Thymus (tissue), 11 donors: Measurements from ENCODE around the gene ARID1B. TPM values are rescaled to one million over a fixed set of nuclear protein-coding genes. Genes with fewer than 3 reads are reported as not detected.

ENCODE experiments used
- DNase-seq, 9 donors: peaks; one replicate each; pipeline ENCODE4 v3.0.0-alpha.2; 2013; ENCODE audit warnings: low spot score in 9 of 9, low read depth in 6 of 9, missing footprints in 1 of 9
- H3K27ac ChIP-seq, 2 donors: one replicate each; pipeline ENCODE4 v1.5.1; 2013; ENCODE audit warnings: control low read depth in 1 of 2, low read depth in 1 of 2, low read length in 1 of 2, mild to moderate bottlenecking in 1 of 2, moderate library complexity in 1 of 2
- H3K27me3 ChIP-seq, 2 donors: one replicate each; pipeline ENCODE4 v1.5.1; 2013; ENCODE audit warnings: low read length in 1 of 2; ENCODE audit not compliant: control insufficient read depth in 2 of 2, insufficient read depth in 1 of 2
- H3K36me3 ChIP-seq, 2 donors: one replicate each; pipeline ENCODE4 v1.5.1; 2013; ENCODE audit warnings: low read length in 1 of 2, mild to moderate bottlenecking in 1 of 2, moderate library complexity in 1 of 2; ENCODE audit not compliant: control insufficient read depth in 2 of 2, insufficient read depth in 2 of 2
- H3K4me1 ChIP-seq, 2 donors: one replicate each; pipeline ENCODE4 v1.5.1; 2013; ENCODE audit warnings: low read length in 2 of 2; ENCODE audit not compliant: control insufficient read depth in 2 of 2, insufficient read depth in 2 of 2
- H3K4me3 ChIP-seq, 2 donors: one replicate each; pipeline ENCODE4 v1.5.1; 2013; ENCODE audit warnings: low read length in 2 of 2, control low read depth in 1 of 2, mild to moderate bottlenecking in 1 of 2
- H3K9me3 ChIP-seq, 2 donors: one replicate each; pipeline ENCODE4 v1.5.1; 2013; ENCODE audit warnings: low read length in 1 of 2, mild to moderate bottlenecking in 1 of 2; ENCODE audit not compliant: control insufficient read depth in 2 of 2, insufficient read depth in 1 of 2
- WGBS: extraction: QIAGEN DNeasy Blood & Tissue Kit; methylation state at CpG from one replicate; pipeline ENCODE4 v1.1.7; 2013; 5-methylcytosine and 5-hydroxymethylcytosine counted together
- polyA plus RNA-seq: library from polyadenylated mRNA; stranded (reverse); fragments of 200-250 nt; gene quantifications from one replicate; pipeline ENCODE4 v1.2.3, GENCODE V29; 2013
- total RNA-seq: library from RNA; stranded (reverse); fragments of 120-200 nt; gene quantifications from one replicate; pipeline ENCODE4 v1.2.4, GENCODE V29; 2013
- donor health status: healthy.

ARID1B gene
- total and polyA plus RNA-seq, 2 donors = 24.0 to 26.5 TPM

GRCh38 chr6:156916130-156916801 lies 139.1 kb downstream of the ARID1B start:
- 73% methylated on average over 11 of the region's 11 CpGs for WGBS
- H3K4me3 ChIP-seq = no peak overlapping the region
- no peaks in the 10 kb centered on the region for H3K27me3 ChIP-seq
- no peaks in the 10 kb centered on the region for H3K9me3 ChIP-seq
- DNase-seq = no peak
- no peak overlapping the region for H3K27ac ChIP-seq
- peaks cover 4 to 14% of the 10 kb centered on the region in 2 donors for H3K4me1 ChIP-seq
- H3K36me3 ChIP-seq = peaks cover 0 to 4% of the 10 kb centered on the region in 2 donors

- H3K4me1 ChIP-seq = peaks cover 2 to 8% of the 10 kb centered on the region in 2 donors
- WGBS = 95% methylated on average over 5 of the region's 5 CpGs
Observed at GRCh38 chr6:156917213-156917612, 140.0 kb downstream of the ARID1B start.

GRCh38 chr6:156918647-156919046 lies 141.5 kb downstream of the ARID1B start:
- peaks cover 0 to 3% of the 10 kb centered on the region in 2 donors for H3K4me1 ChIP-seq
- H3K27me3 ChIP-seq = no peaks in the 10 kb centered on the region
- H3K27ac ChIP-seq = no peak overlapping the region
- no peaks in the 10 kb centered on the region for H3K9me3 ChIP-seq
- peaks cover 0 to 4% of the 10 kb centered on the region in 2 donors for H3K36me3 ChIP-seq
- DNase-seq = no peak
- no peak overlapping the region for H3K4me3 ChIP-seq
- 93% methylated on average over 7 of the region's 7 CpGs for WGBS

More at GRCh38 chr6:156917213-156917612, 140.0 kb downstream of the ARID1B start:
- H3K27me3 ChIP-seq = no peaks in the 10 kb centered on the region
- no peak overlapping the region for H3K27ac ChIP-seq
- no peaks in the 10 kb centered on the region for H3K9me3 ChIP-seq
- no peak for DNase-seq
- H3K36me3 ChIP-seq = peaks cover 0 to 4% of the 10 kb centered on the region in 2 donors
- H3K4me3 ChIP-seq = no peak overlapping the region

GRCh38 chr6:156919370-156919769 lies 142.2 kb downstream of the ARID1B start:
- peaks cover 0 to 3% of the 10 kb centered on the region in 2 donors for H3K4me1 ChIP-seq
- no peaks in the 10 kb centered on the region for H3K27me3 ChIP-seq
- peaks cover 0 to 4% of the 10 kb centered on the region in 2 donors for H3K36me3 ChIP-seq
- H3K27ac ChIP-seq = no peak overlapping the region
- 97% methylated on average over 2 of the region's 2 CpGs for WGBS
- no peaks in the 10 kb centered on the region for H3K9me3 ChIP-seq
- no peak overlapping the region for H3K4me3 ChIP-seq
- no peak for DNase-seq

GRCh38 chr6:156919814-156920369 lies 142.7 kb downstream of the ARID1B start:
- H3K4me3 ChIP-seq = no peak overlapping the region
- DNase-seq = no peak
- H3K27me3 ChIP-seq = no peaks in the 10 kb centered on the region
- H3K9me3 ChIP-seq = no peaks in the 10 kb centered on the region
- H3K4me1 ChIP-seq = peaks cover 0 to 3% of the 10 kb centered on the region in 2 donors
- 96% methylated on average over 5 of the region's 5 CpGs for WGBS
- H3K36me3 ChIP-seq = peaks cover 0 to 4% of the 10 kb centered on the region in 2 donors
- no peak overlapping the region for H3K27ac ChIP-seq

GRCh38 chr6:156924246-156924645 lies 147.1 kb downstream of the ARID1B start:
- H3K9me3 ChIP-seq = no peaks in the 10 kb centered on the region
- no peaks in the 10 kb centered on the region for H3K27me3 ChIP-seq
- 99% methylated on average over 4 of the region's 4 CpGs for WGBS
- H3K4me3 ChIP-seq = no peak overlapping the region
- no peak for DNase-seq
- peaks cover 7 to 12% of the 10 kb centered on the region in 2 donors for H3K4me1 ChIP-seq
- H3K36me3 ChIP-seq = peaks cover 0 to 4% of the 10 kb centered on the region in 2 donors
- no peak overlapping the region for H3K27ac ChIP-seq

- Histone ChIP-seq H3K9me3 (no peaks in the 10 kb centered on the region), H3K4me3 (no peak overlapping the region), H3K36me3 (peaks cover 0 to under 1% of the 10 kb centered on the region in 2 donors), H3K27me3 (no peaks in the 10 kb centered on the region), H3K4me1 (peaks cover 7 to 13% of the 10 kb centered on the region in 2 donors), H3K27ac (no peak overlapping the region)
- DNase-seq = no peak
- 98% methylated on average over 2 of the region's 2 CpGs for WGBS
Observed at GRCh38 chr6:156925026-156925425, 147.8 kb downstream of the ARID1B start.

- peak in 1 of 9 donors; percentile 38 for DNase-seq
- no peak overlapping the region for H3K27ac ChIP-seq
- H3K36me3 ChIP-seq = no peaks in the 10 kb centered on the region
- no peak overlapping the region for H3K4me3 ChIP-seq
- WGBS = 94% methylated on average over 3 of the region's 3 CpGs
- no peaks in the 10 kb centered on the region for H3K9me3 ChIP-seq
- H3K27me3 ChIP-seq = no peaks in the 10 kb centered on the region
- peaks cover 7 to 10% of the 10 kb centered on the region in 2 donors for H3K4me1 ChIP-seq
Observed at GRCh38 chr6:156925718-156926607, 148.8 kb downstream of the ARID1B start.

GRCh38 chr6:156928126-156928525 lies 150.9 kb downstream of the ARID1B start:
- no peaks in the 10 kb centered on the region for H3K36me3 ChIP-seq
- no peak for DNase-seq
- no peaks in the 10 kb centered on the region for H3K9me3 ChIP-seq
- H3K27me3 ChIP-seq = no peaks in the 10 kb centered on the region
- WGBS = 56% methylated on average over 8 of the region's 8 CpGs
- H3K27ac ChIP-seq = no peak overlapping the region
- H3K4me3 ChIP-seq = no peak overlapping the region
- H3K4me1 ChIP-seq = peaks cover 7 to 10% of the 10 kb centered on the region in 2 donors
